ENCODE measurements around the gene SLC35G3. TPM values are rescaled to one million over a fixed set of nuclear protein-coding genes. Genes with fewer than 3 reads are reported as not detected.

Gene SLC35G3
- total RNA-seq, 1 experiment from 2014 or later, result not detected

DNA sequence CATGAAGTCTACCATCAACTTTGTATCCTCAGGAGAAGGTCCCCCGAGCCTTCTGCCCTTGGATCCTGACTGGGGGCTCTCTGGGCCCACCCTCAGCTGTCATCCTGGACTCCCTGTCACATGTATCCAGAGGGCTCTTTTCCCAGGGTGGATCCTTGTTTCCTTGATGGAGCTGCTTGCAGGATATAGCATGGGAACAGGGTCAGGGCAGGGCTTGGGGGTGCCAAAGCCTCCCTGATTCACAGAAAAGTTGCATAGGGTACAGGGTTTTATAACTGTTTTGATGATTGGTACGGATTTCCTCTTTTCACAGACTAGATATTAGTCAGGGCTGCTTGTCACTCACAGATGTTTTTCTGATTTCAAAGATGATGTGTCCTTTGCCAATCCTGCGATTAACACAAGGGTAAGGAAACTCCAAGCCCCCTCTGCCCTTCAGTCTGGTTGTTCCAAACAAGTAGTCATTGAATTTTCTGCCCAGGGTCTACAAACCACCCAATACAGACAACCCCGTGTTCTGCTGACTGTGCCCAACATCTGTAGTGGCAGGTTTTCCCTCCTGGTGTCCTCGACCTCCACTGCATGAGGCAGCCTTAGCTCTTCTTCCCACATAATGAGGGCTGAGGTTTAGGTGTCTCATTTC is 20.6 kb upstream of the SLC35G3 start:
- no peak overlapping the region for H3K27ac ChIP-seq (ENCODE audit: low read length)
- no peak for DNase-seq (ENCODE audit: low read depth, low spot score)
- H3K27me3 ChIP-seq (ENCODE audit: control insufficient read depth, insufficient read depth, low read length), result peaks cover 3% of the 10 kb centered on the region; the same call in 1 of the 2 replicates
- ChIA-PET CTCF (no interaction called here), POLR2A (no interaction called here)
- no TSS peak for BruUV-seq (replicated peaks)
- H3K9me3 ChIP-seq (ENCODE audit: control insufficient read depth, insufficient read depth, low read depth, low read length), result no peaks in the 10 kb centered on the region
- H3K4me3 ChIP-seq (ENCODE audit: low read depth in 2 of 2, low read length in 2 of 2), result no peak overlapping the region
- intact Hi-C loops (cut with micrococcal nuclease; ENCODE audit: unreplicated experiment), result loop anchor here (10.0 kb wide), 1 partner anchor 60 kb away; no protein-coding TSS in a partner anchor
- ATAC-seq, result no peak
- H3K36me3 ChIP-seq (ENCODE audit: control insufficient read depth, insufficient read depth, low read length), result no peaks in the 10 kb centered on the region
- in situ Hi-C loops (cut with HindIII; ENCODE audit: low pct_unique_long_range_greater_than_20kb, low sequenced_read_pairs), result no loop called here
- no peaks in the 10 kb centered on the region for H3K4me1 ChIP-seq (ENCODE audit: control insufficient read depth, insufficient read depth, low read length)
- TF ChIP-seq SIN3A (IDR thresholded peaks at IDR 0.05; ENCODE audit: borderline replicate concordance, insufficient read depth, low read depth, low read length) (no peak), POLR2AphosphoS5 (IDR thresholded peaks at IDR 0.05; ENCODE audit: low read depth, low read length) (no peak), TCF7L2 (IDR thresholded peaks at IDR 0.05; ENCODE audit: low read depth, low read length) (no peak)
- TF ChIP-seq, protein P1, sequence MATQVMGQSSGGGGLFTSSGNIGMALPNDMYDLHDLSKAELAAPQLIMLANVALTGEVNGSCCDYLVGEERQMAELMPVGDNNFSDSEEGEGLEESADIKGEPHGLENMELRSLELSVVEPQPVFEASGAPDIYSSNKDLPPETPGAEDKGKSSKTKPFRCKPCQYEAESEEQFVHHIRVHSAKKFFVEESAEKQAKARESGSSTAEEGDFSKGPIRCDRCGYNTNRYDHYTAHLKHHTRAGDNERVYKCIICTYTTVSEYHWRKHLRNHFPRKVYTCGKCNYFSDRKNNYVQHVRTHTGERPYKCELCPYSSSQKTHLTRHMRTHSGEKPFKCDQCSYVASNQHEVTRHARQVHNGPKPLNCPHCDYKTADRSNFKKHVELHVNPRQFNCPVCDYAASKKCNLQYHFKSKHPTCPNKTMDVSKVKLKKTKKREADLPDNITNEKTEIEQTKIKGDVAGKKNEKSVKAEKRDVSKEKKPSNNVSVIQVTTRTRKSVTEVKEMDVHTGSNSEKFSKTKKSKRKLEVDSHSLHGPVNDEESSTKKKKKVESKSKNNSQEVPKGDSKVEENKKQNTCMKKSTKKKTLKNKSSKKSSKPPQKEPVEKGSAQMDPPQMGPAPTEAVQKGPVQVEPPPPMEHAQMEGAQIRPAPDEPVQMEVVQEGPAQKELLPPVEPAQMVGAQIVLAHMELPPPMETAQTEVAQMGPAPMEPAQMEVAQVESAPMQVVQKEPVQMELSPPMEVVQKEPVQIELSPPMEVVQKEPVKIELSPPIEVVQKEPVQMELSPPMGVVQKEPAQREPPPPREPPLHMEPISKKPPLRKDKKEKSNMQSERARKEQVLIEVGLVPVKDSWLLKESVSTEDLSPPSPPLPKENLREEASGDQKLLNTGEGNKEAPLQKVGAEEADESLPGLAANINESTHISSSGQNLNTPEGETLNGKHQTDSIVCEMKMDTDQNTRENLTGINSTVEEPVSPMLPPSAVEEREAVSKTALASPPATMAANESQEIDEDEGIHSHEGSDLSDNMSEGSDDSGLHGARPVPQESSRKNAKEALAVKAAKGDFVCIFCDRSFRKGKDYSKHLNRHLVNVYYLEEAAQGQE (IDR thresholded peaks at IDR 0.05; ENCODE audit: insufficient read depth in 1 of 2, low read depth in 2 of 2, low read length in 1 of 2), result no peak
- TF ChIP-seq, protein P2, sequence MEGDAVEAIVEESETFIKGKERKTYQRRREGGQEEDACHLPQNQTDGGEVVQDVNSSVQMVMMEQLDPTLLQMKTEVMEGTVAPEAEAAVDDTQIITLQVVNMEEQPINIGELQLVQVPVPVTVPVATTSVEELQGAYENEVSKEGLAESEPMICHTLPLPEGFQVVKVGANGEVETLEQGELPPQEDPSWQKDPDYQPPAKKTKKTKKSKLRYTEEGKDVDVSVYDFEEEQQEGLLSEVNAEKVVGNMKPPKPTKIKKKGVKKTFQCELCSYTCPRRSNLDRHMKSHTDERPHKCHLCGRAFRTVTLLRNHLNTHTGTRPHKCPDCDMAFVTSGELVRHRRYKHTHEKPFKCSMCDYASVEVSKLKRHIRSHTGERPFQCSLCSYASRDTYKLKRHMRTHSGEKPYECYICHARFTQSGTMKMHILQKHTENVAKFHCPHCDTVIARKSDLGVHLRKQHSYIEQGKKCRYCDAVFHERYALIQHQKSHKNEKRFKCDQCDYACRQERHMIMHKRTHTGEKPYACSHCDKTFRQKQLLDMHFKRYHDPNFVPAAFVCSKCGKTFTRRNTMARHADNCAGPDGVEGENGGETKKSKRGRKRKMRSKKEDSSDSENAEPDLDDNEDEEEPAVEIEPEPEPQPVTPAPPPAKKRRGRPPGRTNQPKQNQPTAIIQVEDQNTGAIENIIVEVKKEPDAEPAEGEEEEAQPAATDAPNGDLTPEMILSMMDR (IDR thresholded peaks at IDR 0.05), result no peak

DNA sequence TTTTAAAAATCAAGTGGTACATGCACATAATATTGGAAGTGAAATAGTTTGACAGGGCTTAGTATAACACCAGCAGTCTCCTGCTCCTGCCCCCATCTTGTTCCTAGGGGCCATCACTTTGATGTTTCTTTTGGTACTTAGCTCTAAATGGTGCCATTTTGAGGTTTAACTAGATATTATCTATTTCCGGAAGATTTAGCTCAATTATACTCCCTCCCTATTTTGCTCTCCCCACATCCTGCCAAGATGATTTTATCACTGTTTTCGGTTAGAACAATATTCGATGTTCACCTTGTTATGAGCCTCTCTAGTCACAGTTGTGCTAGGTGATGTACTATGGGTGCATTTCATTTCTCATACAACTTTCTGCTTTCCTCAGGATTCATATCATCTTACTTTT is 20.0 kb upstream of the SLC35G3 start:
- TF ChIP-seq SIN3A (IDR thresholded peaks at IDR 0.05; ENCODE audit: borderline replicate concordance, insufficient read depth, low read depth, low read length) (no peak), TCF7L2 (IDR thresholded peaks at IDR 0.05; ENCODE audit: low read depth, low read length) (no peak), POLR2AphosphoS5 (IDR thresholded peaks at IDR 0.05; ENCODE audit: low read depth, low read length) (no peak)
- TF ChIP-seq, protein P1 (IDR thresholded peaks at IDR 0.05; ENCODE audit: insufficient read depth in 1 of 2, low read depth in 2 of 2, low read length in 1 of 2), result no peak
- TF ChIP-seq, protein P2 (IDR thresholded peaks at IDR 0.05), result no peak
- ChIA-PET CTCF (no interaction called here), POLR2A (no interaction called here)
- in situ Hi-C loops (cut with HindIII; ENCODE audit: low pct_unique_long_range_greater_than_20kb, low sequenced_read_pairs), result no loop called here
- H3K27me3 ChIP-seq (ENCODE audit: control insufficient read depth, insufficient read depth, low read length), result peaks cover 3% of the 10 kb centered on the region; the same call in 1 of the 2 replicates
- H3K4me1 ChIP-seq (ENCODE audit: control insufficient read depth, insufficient read depth, low read length), result no peaks in the 10 kb centered on the region
- no peak overlapping the region for H3K27ac ChIP-seq (ENCODE audit: low read length)
- DNase-seq (ENCODE audit: low read depth, low spot score), result no peak
- H3K9me3 ChIP-seq (ENCODE audit: control insufficient read depth, insufficient read depth, low read depth, low read length), result no peaks in the 10 kb centered on the region
- H3K4me3 ChIP-seq (ENCODE audit: low read depth in 2 of 2, low read length in 2 of 2), result no peak overlapping the region
- BruUV-seq (replicated peaks), result no TSS peak
- intact Hi-C loops (cut with micrococcal nuclease; ENCODE audit: unreplicated experiment), result loop anchor here (10.0 kb wide), 1 partner anchor 59 kb away; no protein-coding TSS in a partner anchor
- no peaks in the 10 kb centered on the region for H3K36me3 ChIP-seq (ENCODE audit: control insufficient read depth, insufficient read depth, low read length)
- no peak for ATAC-seq

Data from Panc1 (cell line).